Tibial nerve (tissue), 4 donors: ENCODE measurements around the gene QTRT2. TPM values are rescaled to one million over a fixed set of nuclear protein-coding genes. Genes with fewer than 3 reads are reported as not detected.

ENCODE experiments used
- DNase-seq, 2 donors: peaks; one replicate each; pipeline ENCODE4 v3.0.0-alpha.2; 2019; ENCODE audit warnings: low spot score in 2 of 2
- H3K27ac ChIP-seq, 4 donors: fragments of 200-600 bp; sonication (generic) in 3 of 4; one replicate each; pipeline ENCODE4 v1.5.1; 2017 to 2019; ENCODE audit warnings: mild to moderate bottlenecking in 1 of 4
- H3K27me3 ChIP-seq, 2 donors: fragments of 200-600 bp; sonication (generic) in 1 of 2; one replicate each; pipeline versions ENCODE4 v1.5.1 to v1.6.0; 2017 to 2019
- H3K36me3 ChIP-seq, 3 donors: fragments of 200-600 bp; sonication (generic); one replicate each; pipeline ENCODE4 v1.5.1; 2018 to 2019
- H3K4me1 ChIP-seq, 4 donors: fragments of 200-600 bp; sonication (generic) in 3 of 4; one replicate each; pipeline ENCODE4 v1.5.1; 2017 to 2019
- H3K4me3 ChIP-seq, 4 donors: fragments of 200-600 bp; sonication (generic) in 3 of 4; one replicate each; pipeline ENCODE4 v1.5.1; 2017 to 2019; ENCODE audit warnings: mild to moderate bottlenecking in 1 of 4, moderate library complexity in 1 of 4
- H3K9me3 ChIP-seq, 4 donors: fragments of 200-600 bp; sonication (generic) in 3 of 4; one replicate each; pipeline ENCODE4 v1.5.1; 2017 to 2019
- EP300 ChIP-seq, 2 donors: sonication (generic); formaldehyde crosslinking; IDR thresholded peaks; one replicate each; pipeline ENCODE4 v1.6.1; 2017; ENCODE audit warnings: antibody characterized with exemption in 2 of 2, mild to moderate bottlenecking in 1 of 2
- POLR2A ChIP-seq, 2 donors: fragments of 450-650 bp; IDR thresholded peaks; one replicate each; pipeline ENCODE4 v1.6.1; 2017; ENCODE audit warnings: antibody characterized with exemption in 2 of 2, mild to moderate bottlenecking in 2 of 2, moderate library complexity in 2 of 2
- WGBS, 2 donors: methylation state at CpG; one replicate each; pipeline ENCODE4 v1.1.5; 2018; 5-methylcytosine and 5-hydroxymethylcytosine counted together
- total RNA-seq, 4 donors: library from RNA; depleted of rRNA; stranded (reverse); fragments of >200 nt; gene quantifications; one replicate each; pipeline ENCODE4 v1.1.0, GENCODE V29; 2016
- TF ChIP-seq, protein P1 (sequence below), 5 experiments: fragments of 200-600 bp in 3 of 5; fragments of 450-650 bp in 2 of 5; sonication (generic) in 3 of 5; IDR thresholded peaks; one replicate each; pipeline ENCODE4 v1.5.1; 2016 to 2019; ENCODE audit warnings: antibody characterized with exemption in 5 of 5, mild to moderate bottlenecking in 3 of 5, moderate library complexity in 2 of 5

QTRT2 gene
- total RNA-seq, 4 donors from 2014 or later = 10.1 to 32.2 (median 18.6) TPM

DNA sequence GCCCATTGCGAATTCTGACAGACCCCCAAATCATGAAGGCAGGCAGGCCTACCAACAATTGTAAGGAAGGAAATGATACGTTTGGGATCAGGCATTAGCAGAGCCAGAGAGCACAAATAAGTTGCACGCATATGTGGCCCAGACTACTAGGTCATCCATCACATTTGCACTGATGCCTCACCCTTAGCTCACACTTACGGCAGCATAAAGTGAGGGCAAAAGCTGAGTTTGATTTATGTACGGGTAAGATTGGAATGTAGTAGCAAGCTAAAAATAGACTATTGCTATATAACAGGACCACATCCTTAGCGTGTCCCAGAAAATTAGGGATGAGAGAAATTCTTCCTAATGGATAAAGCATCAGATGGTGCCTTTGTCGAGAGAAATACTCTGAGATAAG is 58.6 kb downstream of the QTRT2 start:
- TF ChIP-seq, protein P1, sequence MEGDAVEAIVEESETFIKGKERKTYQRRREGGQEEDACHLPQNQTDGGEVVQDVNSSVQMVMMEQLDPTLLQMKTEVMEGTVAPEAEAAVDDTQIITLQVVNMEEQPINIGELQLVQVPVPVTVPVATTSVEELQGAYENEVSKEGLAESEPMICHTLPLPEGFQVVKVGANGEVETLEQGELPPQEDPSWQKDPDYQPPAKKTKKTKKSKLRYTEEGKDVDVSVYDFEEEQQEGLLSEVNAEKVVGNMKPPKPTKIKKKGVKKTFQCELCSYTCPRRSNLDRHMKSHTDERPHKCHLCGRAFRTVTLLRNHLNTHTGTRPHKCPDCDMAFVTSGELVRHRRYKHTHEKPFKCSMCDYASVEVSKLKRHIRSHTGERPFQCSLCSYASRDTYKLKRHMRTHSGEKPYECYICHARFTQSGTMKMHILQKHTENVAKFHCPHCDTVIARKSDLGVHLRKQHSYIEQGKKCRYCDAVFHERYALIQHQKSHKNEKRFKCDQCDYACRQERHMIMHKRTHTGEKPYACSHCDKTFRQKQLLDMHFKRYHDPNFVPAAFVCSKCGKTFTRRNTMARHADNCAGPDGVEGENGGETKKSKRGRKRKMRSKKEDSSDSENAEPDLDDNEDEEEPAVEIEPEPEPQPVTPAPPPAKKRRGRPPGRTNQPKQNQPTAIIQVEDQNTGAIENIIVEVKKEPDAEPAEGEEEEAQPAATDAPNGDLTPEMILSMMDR (IDR thresholded peaks at IDR 0.05) = no peak
- no peak for TF ChIP-seq EP300 (IDR thresholded peaks at IDR 0.05)
- no peak for TF ChIP-seq POLR2A (IDR thresholded peaks at IDR 0.05)
- no peaks in the 10 kb centered on the region for H3K27me3 ChIP-seq
- H3K4me1 ChIP-seq = no peaks in the 10 kb centered on the region
- DNase-seq = no peak
- WGBS, 2 donors = 84 to 91% methylated on average over 7 of the region's 7 CpGs
- no peak overlapping the region for H3K27ac ChIP-seq
- no peaks in the 10 kb centered on the region for H3K9me3 ChIP-seq
- no peaks in the 10 kb centered on the region for H3K36me3 ChIP-seq
- no peak overlapping the region for H3K4me3 ChIP-seq

DNA sequence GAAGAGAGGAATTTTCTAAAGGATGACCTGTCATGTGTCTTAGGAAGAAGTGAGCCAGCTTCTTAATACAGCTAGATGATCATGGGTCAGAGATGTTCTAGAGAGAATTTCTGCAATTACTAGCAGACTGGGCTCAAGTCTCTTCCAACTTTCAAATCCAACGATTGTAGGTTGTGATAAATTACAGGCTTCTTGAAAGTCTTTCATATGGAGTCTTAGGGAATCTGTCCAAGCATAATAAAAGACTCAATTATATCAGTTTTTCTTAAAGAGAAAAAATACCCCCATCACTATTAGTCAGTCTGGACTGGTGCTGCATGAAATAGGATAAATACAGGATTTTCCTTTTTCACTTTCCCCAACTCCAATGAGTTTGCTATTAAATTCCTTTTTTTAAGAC is 63.2 kb downstream of the QTRT2 start:
- WGBS, 2 donors = 30 to 33% methylated on average over 1 of the region's 1 CpG
- H3K27me3 ChIP-seq = no peaks in the 10 kb centered on the region
- DNase-seq = no peak
- H3K36me3 ChIP-seq = no peaks in the 10 kb centered on the region
- no peak overlapping the region for H3K27ac ChIP-seq
- H3K4me3 ChIP-seq = no peak overlapping the region
- no peak for TF ChIP-seq EP300 (IDR thresholded peaks at IDR 0.05)
- TF ChIP-seq, protein P1 (IDR thresholded peaks at IDR 0.05) = no peak
- no peak for TF ChIP-seq POLR2A (IDR thresholded peaks at IDR 0.05)
- no peaks in the 10 kb centered on the region for H3K4me1 ChIP-seq
- no peaks in the 10 kb centered on the region for H3K9me3 ChIP-seq

DNA sequence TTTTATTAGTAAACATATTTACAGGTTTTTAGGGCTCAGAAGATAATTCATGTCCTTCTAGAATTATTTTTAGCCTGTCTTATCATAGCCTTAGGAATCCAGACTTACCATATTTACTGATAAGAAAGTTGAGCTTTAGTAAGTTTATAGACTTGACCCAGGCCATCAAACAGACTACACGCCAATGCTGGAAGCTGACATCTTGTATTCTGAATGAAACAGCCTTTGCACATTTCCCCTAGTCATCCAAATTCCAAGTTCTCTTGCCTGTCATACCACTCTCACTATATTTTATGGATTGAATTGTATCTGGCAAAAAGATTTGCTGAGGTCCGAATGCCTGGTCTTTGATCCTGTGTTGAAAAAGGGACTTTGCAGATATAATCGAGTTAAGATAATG is 63.7 kb downstream of the QTRT2 start:
- Histone ChIP-seq H3K36me3 (no peaks in the 10 kb centered on the region), H3K27me3 (no peaks in the 10 kb centered on the region), H3K4me3 (no peak overlapping the region), H3K4me1 (no peaks in the 10 kb centered on the region), H3K27ac (no peak overlapping the region), H3K9me3 (no peaks in the 10 kb centered on the region)
- TF ChIP-seq EP300 (IDR thresholded peaks at IDR 0.05) (no peak), POLR2A (IDR thresholded peaks at IDR 0.05) (no peak)
- TF ChIP-seq, protein P1 (IDR thresholded peaks at IDR 0.05) = no peak
- 86 to 89% methylated on average over 3 of the region's 3 CpGs for WGBS, 2 donors
- no peak for DNase-seq

DNA sequence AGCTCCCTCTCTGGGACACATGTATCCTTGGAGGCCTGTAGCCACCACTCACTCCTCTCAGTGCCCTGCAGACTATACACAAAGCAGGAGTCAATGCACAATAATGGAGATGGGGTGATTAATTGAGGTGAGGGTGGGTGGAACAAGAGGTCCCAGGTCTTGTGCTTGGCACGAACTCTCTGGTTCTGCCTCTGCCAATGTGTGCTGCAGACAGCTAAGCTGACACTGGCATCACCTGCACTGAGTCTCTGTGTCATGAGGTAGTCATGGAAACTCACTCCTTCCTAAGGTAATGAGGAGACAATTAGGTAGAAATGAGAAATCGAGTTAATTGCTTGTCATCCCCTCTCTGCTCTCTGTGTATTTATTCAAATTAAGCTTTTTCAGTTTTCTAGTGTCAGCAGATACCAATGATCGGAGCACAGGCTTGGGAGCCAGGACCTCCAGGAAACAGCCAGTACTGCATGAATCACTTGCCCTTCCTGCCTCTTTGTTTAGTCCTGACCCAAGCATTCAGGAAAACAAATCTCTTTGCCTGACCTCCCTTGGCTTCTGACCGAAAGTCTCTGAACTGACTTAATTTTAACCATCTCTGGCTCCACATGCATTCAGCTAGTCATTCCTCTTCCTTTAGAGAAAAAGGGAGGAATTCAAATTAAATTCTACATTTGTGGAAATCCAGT is 65.6 kb downstream of the QTRT2 start:
- H3K4me3 ChIP-seq = no peak overlapping the region
- WGBS, 2 donors = 40% methylated on average over 4 of the region's 4 CpGs
- peak overlapping the region in 1 of 4 donors; percentile 33 for H3K27ac ChIP-seq
- H3K27me3 ChIP-seq = no peaks in the 10 kb centered on the region
- H3K4me1 ChIP-seq = no peaks in the 10 kb centered on the region
- H3K9me3 ChIP-seq = no peaks in the 10 kb centered on the region
- no peak for TF ChIP-seq EP300 (IDR thresholded peaks at IDR 0.05)
- TF ChIP-seq, protein P1 (IDR thresholded peaks at IDR 0.05) = no peak
- TF ChIP-seq POLR2A (IDR thresholded peaks at IDR 0.05) = no peak
- DNase-seq = no peak
- H3K36me3 ChIP-seq = no peaks in the 10 kb centered on the region

DNA sequence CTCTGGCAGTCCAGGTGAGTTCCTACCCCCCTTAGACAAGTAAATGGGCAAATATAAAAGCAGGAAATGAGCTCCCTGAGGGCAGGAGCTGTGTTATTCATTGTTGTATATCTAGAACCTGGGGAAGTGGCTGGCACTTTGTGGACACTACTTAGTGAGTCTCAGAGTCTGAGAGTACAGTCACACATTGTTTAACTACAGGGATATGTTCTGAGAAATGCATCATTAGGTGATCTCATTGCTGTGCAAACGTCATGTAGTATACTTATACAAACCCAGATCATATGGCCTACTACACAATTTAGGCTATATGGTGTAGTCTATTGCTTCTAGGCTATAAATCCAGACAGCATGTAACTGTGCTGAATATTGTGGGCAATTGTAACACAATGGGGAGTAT is 69.9 kb downstream of the QTRT2 start:
- no peaks in the 10 kb centered on the region for H3K4me1 ChIP-seq
- H3K36me3 ChIP-seq = no peaks in the 10 kb centered on the region
- H3K9me3 ChIP-seq = no peaks in the 10 kb centered on the region
- no peak for TF ChIP-seq POLR2A (IDR thresholded peaks at IDR 0.05)
- TF ChIP-seq, protein P1 (IDR thresholded peaks at IDR 0.05) = no peak
- no peak for TF ChIP-seq EP300 (IDR thresholded peaks at IDR 0.05)
- H3K27me3 ChIP-seq = no peaks in the 10 kb centered on the region
- no peak for DNase-seq
- WGBS, 2 donors = 58 to 60% methylated on average over 1 of the region's 1 CpG
- no peak overlapping the region for H3K27ac ChIP-seq
- no peak overlapping the region for H3K4me3 ChIP-seq
